GM12873 (cell line): ENCODE results near the gene GRIK1.

Source experiments
- CTCF ChIP-seq: IDR thresholded peaks from 2 replicates; pipeline ENCODE4 v1.5.1; 2012; ENCODE audit warnings: low read depth, mild to moderate bottlenecking, moderate library complexity, low read length, control low read depth; ENCODE audit not compliant: insufficient read depth; ENCODE audit errors: missing control alignments

GRIK1 gene

DNA sequence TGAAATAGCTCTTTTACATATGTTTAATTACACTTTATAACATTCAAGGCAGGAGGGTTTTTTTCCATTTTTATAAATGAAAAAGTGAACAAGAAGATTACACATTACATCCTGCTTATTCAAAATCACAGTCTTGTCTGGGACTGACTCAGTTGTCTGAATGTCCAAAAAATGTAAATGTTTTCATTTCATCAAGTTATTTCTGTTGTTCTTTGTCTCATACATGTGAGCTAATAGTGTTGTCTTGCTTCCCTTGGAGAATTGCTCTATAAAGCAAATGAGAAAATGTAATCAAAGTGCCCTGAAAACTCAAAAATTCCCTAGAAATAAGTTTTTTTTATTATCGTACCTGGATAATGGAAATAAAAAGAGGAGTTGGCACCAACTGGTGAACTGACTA, 242.9 kb downstream of the GRIK1 start:
- TF ChIP-seq CTCF = no peak

- no peak for TF ChIP-seq CTCF
These were observed 247.9 kb downstream of the GRIK1 start for GRCh38 chr21:29691616-29692491.

GRCh38 chr21:29689753-29690152, 250.0 kb downstream of the GRIK1 start:
- no peak for TF ChIP-seq CTCF

GRCh38 chr21:29684106-29684505, 255.7 kb downstream of the GRIK1 start:
- TF ChIP-seq CTCF = no peak

DNA sequence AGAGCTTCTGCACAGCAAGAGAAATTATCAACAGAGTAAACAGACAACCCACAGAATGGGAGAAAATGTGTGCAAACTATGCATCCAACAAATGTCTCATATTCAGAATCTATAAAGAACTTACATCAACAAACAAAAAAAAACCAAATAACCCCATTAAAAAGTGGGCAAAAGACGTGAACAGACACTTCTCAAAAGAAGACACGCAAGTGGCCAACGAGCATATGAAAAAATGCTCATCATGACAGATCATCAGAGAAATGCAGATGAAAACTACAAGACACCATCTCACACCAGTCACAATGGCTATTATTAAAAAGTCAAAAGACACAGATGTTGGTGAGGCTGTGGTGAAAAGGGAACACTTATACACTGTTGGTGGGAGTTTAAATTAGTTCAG, 257.0 kb downstream of the GRIK1 start:
- no peak for TF ChIP-seq CTCF

- TF ChIP-seq CTCF = no peak
These were observed 259.5 kb downstream of the GRIK1 start for GRCh38 chr21:29680273-29680672.

DNA sequence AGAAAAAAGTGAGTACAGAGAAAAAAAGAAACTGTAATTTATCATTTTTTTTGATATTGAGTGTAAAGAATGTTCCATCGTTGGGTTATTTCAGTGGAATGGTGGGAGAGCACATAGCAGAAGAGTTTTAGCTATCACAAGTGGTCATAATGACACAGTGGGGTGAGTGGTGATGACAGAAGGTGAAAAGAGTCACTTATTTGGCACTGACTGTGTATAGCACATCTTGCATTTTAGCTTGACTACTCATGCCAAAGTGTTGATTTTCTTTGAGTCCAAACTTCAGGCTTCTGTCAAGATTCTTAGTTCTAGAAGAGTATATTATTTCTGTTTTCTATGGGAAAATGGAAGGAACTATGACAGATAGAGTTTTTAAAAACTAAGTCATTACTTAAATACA, 261.2 kb downstream of the GRIK1 start:
- TF ChIP-seq CTCF = no peak
